BJ (cell line): ENCODE measurements around the gene IL10RA. TPM values are rescaled to one million over a fixed set of nuclear protein-coding genes. Genes with fewer than 3 reads are reported as not detected.

Experiments
- CTCF ChIA-PET: fragments of 350-600 bp; formaldehyde crosslinking; extraction: SDS; loops from one replicate; lab custom pipeline; 2021; ENCODE audit warnings: antibody characterized with exemption, inconsistent platforms; lab: Yijun Ruan, JAX
- POLR2A ChIA-PET: fragments of 300-600 bp; sonication (Branson Sonifier 250); formaldehyde crosslinking; extraction: SDS; loops from one replicate; lab custom pipeline; 2021; ENCODE audit warnings: antibody characterized with exemption; lab: Charles Lee
- DNase-seq: peaks from one replicate; pipeline ENCODE4 v3.0.0-alpha.2; 2011; ENCODE audit warnings: low read depth
- H3K27me3 ChIP-seq: 2 replicates; pipeline ENCODE4 v1.6.0; 2011; ENCODE audit warnings: low read length; ENCODE audit not compliant: control insufficient read depth, insufficient read depth
- H3K36me3 ChIP-seq: 2 replicates; pipeline ENCODE4 v1.5.1; 2011; ENCODE audit warnings: low read length; ENCODE audit not compliant: control insufficient read depth, insufficient read depth
- H3K4me3 ChIP-seq: 2 replicates; pipeline ENCODE4 v1.5.1; 2011; ENCODE audit warnings: low read depth, mild to moderate bottlenecking, control low read depth, low read length
- polyA plus RNA-seq: library from polyadenylated mRNA; depleted of rRNA; stranded (reverse); fragments of >200 nt; gene quantifications from 2 replicates; pipeline ENCODE4 v1.2.3, GENCODE V29; 2011
- TF ChIP-seq, protein P1 (sequence below): IDR thresholded peaks from 2 replicates; pipeline ENCODE4 v1.5.1; 2011; ENCODE audit warnings: low read depth, mild to moderate bottlenecking, control low read depth, inconsistent platforms, low read length, moderate library complexity; ENCODE audit not compliant: insufficient read depth

Gene IL10RA
- polyA plus RNA-seq, 1 experiment: not detected

GRCh38 chr11:118016104-118016503 is 29.9 kb downstream of the IL10RA start:
- TF ChIP-seq, protein P1, sequence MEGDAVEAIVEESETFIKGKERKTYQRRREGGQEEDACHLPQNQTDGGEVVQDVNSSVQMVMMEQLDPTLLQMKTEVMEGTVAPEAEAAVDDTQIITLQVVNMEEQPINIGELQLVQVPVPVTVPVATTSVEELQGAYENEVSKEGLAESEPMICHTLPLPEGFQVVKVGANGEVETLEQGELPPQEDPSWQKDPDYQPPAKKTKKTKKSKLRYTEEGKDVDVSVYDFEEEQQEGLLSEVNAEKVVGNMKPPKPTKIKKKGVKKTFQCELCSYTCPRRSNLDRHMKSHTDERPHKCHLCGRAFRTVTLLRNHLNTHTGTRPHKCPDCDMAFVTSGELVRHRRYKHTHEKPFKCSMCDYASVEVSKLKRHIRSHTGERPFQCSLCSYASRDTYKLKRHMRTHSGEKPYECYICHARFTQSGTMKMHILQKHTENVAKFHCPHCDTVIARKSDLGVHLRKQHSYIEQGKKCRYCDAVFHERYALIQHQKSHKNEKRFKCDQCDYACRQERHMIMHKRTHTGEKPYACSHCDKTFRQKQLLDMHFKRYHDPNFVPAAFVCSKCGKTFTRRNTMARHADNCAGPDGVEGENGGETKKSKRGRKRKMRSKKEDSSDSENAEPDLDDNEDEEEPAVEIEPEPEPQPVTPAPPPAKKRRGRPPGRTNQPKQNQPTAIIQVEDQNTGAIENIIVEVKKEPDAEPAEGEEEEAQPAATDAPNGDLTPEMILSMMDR: no peak
- ChIA-PET POLR2A (no interaction called here), CTCF (interaction anchor here (0.6 kb wide), 1 partner anchor 69 kb away, joined by 3 read pairs; no protein-coding TSS in a partner anchor)
- DNase-seq: no peak
- Histone ChIP-seq H3K4me3 (no peak overlapping the region), H3K36me3 (no peaks in the 10 kb centered on the region), H3K27me3 (no peaks in the 10 kb centered on the region)

DNA sequence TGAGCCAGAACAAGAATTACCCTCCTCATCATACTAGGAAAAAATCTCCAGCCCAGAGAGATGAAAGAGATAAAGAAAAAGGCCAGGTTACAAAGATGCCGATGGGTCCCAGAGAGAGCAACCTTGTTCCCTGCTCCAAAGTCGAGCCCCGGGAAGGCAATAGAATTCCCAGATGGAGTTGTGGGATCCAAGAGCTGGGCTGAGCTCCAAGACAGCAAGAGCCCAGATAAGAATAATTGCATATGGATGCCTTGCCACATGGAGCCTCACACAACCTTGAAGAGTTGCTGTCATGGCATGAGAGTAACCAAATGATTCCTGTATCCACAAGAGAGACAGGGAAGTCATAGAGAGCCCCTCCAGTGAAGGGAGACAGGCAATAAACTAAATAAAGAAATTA is 30.9 kb downstream of the IL10RA start:
- no peak for DNase-seq
- Histone ChIP-seq H3K27me3 (no peaks in the 10 kb centered on the region), H3K36me3 (no peaks in the 10 kb centered on the region), H3K4me3 (no peak overlapping the region)
- TF ChIP-seq, protein P1: no peak
- POLR2A ChIA-PET: no interaction called here
- CTCF ChIA-PET: no interaction called here

DNA sequence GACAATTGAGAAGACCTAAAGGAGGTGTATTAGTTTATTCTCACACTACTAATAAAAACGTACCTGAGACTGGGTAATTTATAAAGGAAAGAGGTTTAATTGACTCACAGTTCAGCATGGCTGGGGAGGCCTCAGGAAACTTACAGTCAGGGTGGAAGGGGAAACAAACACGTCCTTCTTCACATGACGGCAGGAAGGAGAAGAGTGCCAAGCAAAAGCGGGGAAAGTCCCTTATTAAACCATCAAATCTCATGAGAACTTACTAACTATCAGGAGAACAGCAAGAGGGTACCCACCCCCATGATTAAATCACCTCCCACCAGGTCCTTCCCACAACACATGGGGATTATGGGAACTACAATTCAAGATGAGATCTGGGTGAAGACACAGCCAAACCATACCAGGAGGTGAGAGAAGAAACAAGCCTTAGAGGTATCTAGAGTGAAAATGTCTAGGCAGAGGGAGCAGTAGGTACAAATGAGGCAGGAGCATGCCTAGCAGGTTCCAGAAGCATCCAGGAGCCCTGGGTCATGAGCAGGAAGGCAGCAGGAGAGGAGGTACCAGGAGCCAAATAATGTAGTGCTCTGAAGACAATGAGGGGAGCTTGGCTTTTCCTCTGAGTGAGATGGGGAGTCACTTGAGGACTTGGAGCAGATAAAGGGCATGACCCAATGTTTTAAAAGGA is 31.6 kb downstream of the IL10RA start:
- ChIA-PET POLR2A (no interaction called here), CTCF (no interaction called here)
- DNase-seq: no peak
- Histone ChIP-seq H3K36me3 (no peaks in the 10 kb centered on the region), H3K27me3 (no peaks in the 10 kb centered on the region), H3K4me3 (no peak overlapping the region)
- TF ChIP-seq, protein P1: no peak

DNA sequence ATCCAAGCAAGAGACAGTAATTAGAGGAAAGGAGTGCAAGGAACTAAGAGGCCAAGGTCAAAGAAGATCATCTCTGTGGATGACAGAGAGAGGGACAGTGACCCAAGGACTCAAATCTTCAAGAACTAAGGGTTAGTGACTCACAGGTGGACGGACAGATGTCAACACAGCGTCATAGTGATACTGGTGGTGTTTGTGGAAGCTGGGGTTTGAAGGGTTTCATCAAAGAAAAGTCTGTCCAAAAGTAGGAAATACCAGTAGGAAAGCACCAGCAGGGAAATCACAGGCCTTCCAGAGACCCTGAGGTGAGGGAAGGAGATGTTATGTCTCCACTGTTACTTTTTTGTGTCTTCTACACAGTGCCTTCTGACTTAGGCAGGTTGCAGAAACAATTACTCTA is 32.2 kb downstream of the IL10RA start:
- no peak for DNase-seq
- Histone ChIP-seq H3K36me3 (no peaks in the 10 kb centered on the region), H3K27me3 (no peaks in the 10 kb centered on the region), H3K4me3 (no peak overlapping the region)
- TF ChIP-seq, protein P1: no peak
- ChIA-PET POLR2A (no interaction called here), CTCF (interaction anchor here (1.3 kb wide), 1 partner anchor 35 kb away, joined by 3 read pairs; no protein-coding TSS in a partner anchor)

- TF ChIP-seq, protein P1: no peak
- no peaks in the 10 kb centered on the region for H3K36me3 ChIP-seq
- no peak for DNase-seq
- H3K4me3 ChIP-seq: no peak overlapping the region
- H3K27me3 ChIP-seq: no peaks in the 10 kb centered on the region
- ChIA-PET POLR2A (no interaction called here), CTCF (interaction anchor here (1.1 kb wide), 1 partner anchor 16 kb away, joined by 3 read pairs; no protein-coding TSS in a partner anchor)
Observed at GRCh38 chr11:118021146-118021545, 35.0 kb downstream of the IL10RA start.
